Stomach (tissue), 9 donors: Measurements from ENCODE around the gene ACVR1. TPM values are rescaled to one million over a fixed set of nuclear protein-coding genes. Genes with fewer than 3 reads are reported as not detected.
A peak's percentile ranks its signal among the peaks of the same experiment; 100 is the strongest.
"Not testable (repeated sequence)": the region's sequence is repeated elsewhere in the genome, so short reads cannot be mapped to it uniquely, and the experiment has no call there.

Source experiments
- DNase-seq, 2 donors: peaks; one replicate each; pipeline versions ENCODE4 v3.0.0 to v3.0.0-alpha.2; 2013 to 2019
- H3K27ac ChIP-seq, 5 donors: fragments of 200-600 bp in 4 of 5; sonication (generic) in 4 of 5; one replicate each; pipeline ENCODE4 v1.5.1; 2013 to 2019; ENCODE audit warnings: mild to moderate bottlenecking in 1 of 5, moderate library complexity in 1 of 5
- H3K27me3 ChIP-seq, 3 donors: fragments of 200-600 bp; sonication (generic); one replicate each; pipeline ENCODE4 v1.5.1; 2017 to 2019; ENCODE audit warnings: mixed run types in 1 of 3
- H3K36me3 ChIP-seq, 4 donors: fragments of 200-600 bp; sonication (generic); 1 replicate in 3 of 4; 2 replicates in 1 of 4; pipeline ENCODE4 v1.5.1; 2016 to 2019
- H3K4me1 ChIP-seq, 4 donors: fragments of 200-600 bp; sonication (generic); one replicate each; pipeline ENCODE4 v1.5.1; 2016 to 2019
- H3K4me3 ChIP-seq, 4 donors: fragments of 200-600 bp; sonication (generic) in 3 of 4; one replicate each; pipeline ENCODE4 v1.5.1; 2016 to 2019; ENCODE audit warnings: mild to moderate bottlenecking in 1 of 4
- H3K9me3 ChIP-seq, 4 donors: fragments of 200-600 bp; sonication (generic); one replicate each; pipeline ENCODE4 v1.5.1; 2016 to 2019
- CTCF ChIP-seq, 7 experiments: fragments of 450-650 bp in 4 of 7; fragments of 200-600 bp in 3 of 7; sonication (generic) in 3 of 7; IDR thresholded peaks; one replicate each; pipeline ENCODE4 v1.5.1; 2016 to 2019; ENCODE audit warnings: antibody characterized with exemption in 7 of 7, control low read depth in 2 of 7, mild to moderate bottlenecking in 1 of 7
- EP300 ChIP-seq: sonication (generic); formaldehyde crosslinking; IDR thresholded peaks from one replicate; pipeline ENCODE4 v1.6.1; 2017; ENCODE audit warnings: antibody characterized with exemption
- POLR2A ChIP-seq, 4 donors: fragments of 450-650 bp; IDR thresholded peaks; one replicate each; pipeline ENCODE4 v1.6.1; 2016; ENCODE audit warnings: antibody characterized with exemption in 4 of 4, control low read depth in 2 of 4, mild to moderate bottlenecking in 1 of 4, moderate library complexity in 1 of 4
- POLR2AphosphoS5 ChIP-seq, 3 donors: sonication (generic); formaldehyde crosslinking; IDR thresholded peaks; one replicate each; pipeline ENCODE4 v1.6.1; 2016; ENCODE audit warnings: antibody characterized with exemption in 3 of 3
- WGBS, 5 donors: extraction: QIAGEN DNeasy Blood & Tissue Kit in 3 of 5; methylation state at CpG; one replicate each; pipeline versions ENCODE4 v1.1.5 to v1.1.7; 2013 to 2018; 5-methylcytosine and 5-hydroxymethylcytosine counted together
- intact Hi-C: fragments of 100-400 bp; cut with DNase I; formaldehyde crosslinking; loops from one replicate; pipeline ENCODE4 v1.15.1; 2023; ENCODE audit warnings: low total_unique reads
- polyA plus RNA-seq, 3 donors: library from polyadenylated mRNA; stranded (reverse); fragments of 200-250 nt; gene quantifications; one replicate each; pipeline ENCODE4 v1.2.3, GENCODE V29; 2013
- total RNA-seq, 5 donors: library from RNA; depleted of rRNA; stranded (reverse); fragments of >200 nt; gene quantifications; one replicate each; pipeline versions ENCODE4 v1.1.0 to v1.2.3, GENCODE V29; 2014 to 2016
- donor health status: healthy with polysubstance abuse.
- donor health status: Bipolar disorder and iron deficiency.
- donor health status: healthy.

Gene ACVR1
- total and polyA plus RNA-seq, 8 donors: 2.3 to 32.1 (median 5.6) TPM

- WGBS, 5 donors: 81 to 93% (median 86%) methylated on average over 1 of the region's 1 CpG
- no peak for DNase-seq
- TF ChIP-seq CTCF (IDR thresholded peaks at IDR 0.05) (no peak), POLR2AphosphoS5 (IDR thresholded peaks at IDR 0.05) (no peak), POLR2A (IDR thresholded peaks at IDR 0.05) (no peak), EP300 (no peak)
- H3K27ac ChIP-seq: no peak overlapping the region
- intact Hi-C loops: no loop called here
- H3K36me3 ChIP-seq: no peaks in the 10 kb centered on the region
- no peaks in the 10 kb centered on the region for H3K4me1 ChIP-seq
- H3K27me3 ChIP-seq: no peaks in the 10 kb centered on the region
- H3K4me3 ChIP-seq: no peak overlapping the region
- no peaks in the 10 kb centered on the region for H3K9me3 ChIP-seq
Measured at GRCh38 chr2:157891643-157892041, 15.5 kb upstream of the ACVR1 start.

- no peaks in the 10 kb centered on the region for H3K27me3 ChIP-seq
- TF ChIP-seq POLR2A (IDR thresholded peaks at IDR 0.05): no peak
- TF ChIP-seq POLR2AphosphoS5 (IDR thresholded peaks at IDR 0.05): no peak
- no peak for TF ChIP-seq EP300
- no peak for TF ChIP-seq CTCF (IDR thresholded peaks at IDR 0.05)
- WGBS, 5 donors: 66 to 80% (median 79%) methylated on average over 2 of the region's 2 CpGs
- intact Hi-C loops: no loop called here
- H3K4me3 ChIP-seq: no peak overlapping the region
- H3K27ac ChIP-seq: no peak overlapping the region
- H3K9me3 ChIP-seq: no peaks in the 10 kb centered on the region
- no peaks in the 10 kb centered on the region for H3K4me1 ChIP-seq
- no peaks in the 10 kb centered on the region for H3K36me3 ChIP-seq
- DNase-seq: no peak
Measured at GRCh38 chr2:157890969-157891642, 15.0 kb upstream of the ACVR1 start.

- H3K4me3 ChIP-seq: no peak overlapping the region
- no peaks in the 10 kb centered on the region for H3K27me3 ChIP-seq
- TF ChIP-seq POLR2AphosphoS5 (IDR thresholded peaks at IDR 0.05) (no peak), CTCF (IDR thresholded peaks at IDR 0.05) (no peak), POLR2A (IDR thresholded peaks at IDR 0.05) (no peak), EP300 (no peak)
- WGBS, 5 donors: 69 to 73% (median 70%) methylated on average over 3 of the region's 3 CpGs
- intact Hi-C loops: no loop called here
- no peaks in the 10 kb centered on the region for H3K9me3 ChIP-seq
- no peak for DNase-seq
- no peaks in the 10 kb centered on the region for H3K36me3 ChIP-seq
- H3K4me1 ChIP-seq: no peaks in the 10 kb centered on the region
- no peak overlapping the region for H3K27ac ChIP-seq
Measured at GRCh38 chr2:157887946-157888345, 11.8 kb upstream of the ACVR1 start.

GRCh38 chr2:157884533-157884932 lies 8.4 kb upstream of the ACVR1 start:
- WGBS, 5 donors: 74 to 79% (median 76%) methylated on average over 5 of the region's 5 CpGs
- H3K9me3 ChIP-seq, H3K4me1 ChIP-seq, DNase-seq, intact Hi-C loops, H3K36me3 ChIP-seq, H3K27me3 ChIP-seq, H3K4me3 ChIP-seq, H3K27ac ChIP-seq: not testable (repeated sequence)

- intact Hi-C loops: no loop called here
- H3K27me3 ChIP-seq: no peaks in the 10 kb centered on the region
- H3K4me1 ChIP-seq: peaks cover 13 to 26% (median 14%) of the 10 kb centered on the region in 4 donors
- H3K4me3 ChIP-seq: no peak overlapping the region
- H3K9me3 ChIP-seq: no peaks in the 10 kb centered on the region
- H3K36me3 ChIP-seq: no peaks in the 10 kb centered on the region
- TF ChIP-seq POLR2A (IDR thresholded peaks at IDR 0.05) (no peak), EP300 (no peak), POLR2AphosphoS5 (IDR thresholded peaks at IDR 0.05) (no peak), CTCF (IDR thresholded peaks at IDR 0.05) (no peak)
- 40 to 54% (median 51%) methylated on average over 3 of the region's 3 CpGs for WGBS, 5 donors
- peak overlapping the region in 1 of 5 donors; percentile 56 for H3K27ac ChIP-seq
- no peak for DNase-seq
Measured at GRCh38 chr2:157880927-157881326, 4.8 kb upstream of the ACVR1 start.
